NCI-H345 (cell line): Measurements from ENCODE around the gene DGKI.

Experiments
- DNase-seq: peaks from one replicate; lab custom pipeline; 2025; lab: John Stamatoyannopoulos, UW

The DGKI gene

GRCh38 chr7:137689761-137690160 is 157.0 kb downstream of the DGKI start:
- no peak for DNase-seq

- no peak for DNase-seq
Observed at GRCh38 chr7:137687556-137688265, 159.1 kb downstream of the DGKI start.

- no peak for DNase-seq
Observed at GRCh38 chr7:137685433-137686164, 161.2 kb downstream of the DGKI start.

GRCh38 chr7:137684776-137685175 is 162.0 kb downstream of the DGKI start:
- DNase-seq, result no peak

GRCh38 chr7:137684316-137684715 is 162.5 kb downstream of the DGKI start:
- no peak for DNase-seq

GRCh38 chr7:137682596-137682995 is 164.2 kb downstream of the DGKI start:
- no peak for DNase-seq

GRCh38 chr7:137681657-137682562 is 164.9 kb downstream of the DGKI start:
- DNase-seq, result no peak

- DNase-seq, result no peak
Observed at GRCh38 chr7:137674551-137675409, 172.0 kb downstream of the DGKI start.

GRCh38 chr7:137674048-137674447 is 172.7 kb downstream of the DGKI start:
- DNase-seq, result no peak

GRCh38 chr7:137671920-137672319 is 174.9 kb downstream of the DGKI start:
- no peak for DNase-seq

- DNase-seq, result no peak
Observed at GRCh38 chr7:137670222-137671064, 176.3 kb downstream of the DGKI start.

GRCh38 chr7:137669706-137670105 is 177.1 kb downstream of the DGKI start:
- DNase-seq, result no peak

GRCh38 chr7:137668404-137668803 is 178.4 kb downstream of the DGKI start:
- DNase-seq, result no peak

GRCh38 chr7:137667633-137668387 is 179.0 kb downstream of the DGKI start:
- DNase-seq, result no peak

- DNase-seq, result no peak
Observed at GRCh38 chr7:137664846-137665245, 181.9 kb downstream of the DGKI start.

- no peak for DNase-seq
Observed at GRCh38 chr7:137661634-137662033, 185.1 kb downstream of the DGKI start.

- no peak for DNase-seq
Observed at GRCh38 chr7:137658190-137658900, 188.4 kb downstream of the DGKI start.

- no peak for DNase-seq
Observed at GRCh38 chr7:137657476-137658189, 189.1 kb downstream of the DGKI start.

- DNase-seq, result no peak
Observed at GRCh38 chr7:137656850-137657232, 189.9 kb downstream of the DGKI start.
